Loucy (cell line): ENCODE measurements around the gene RPS16.

Experiments
- H2AFZ ChIP-seq: fragments of 200-600 bp; sonication (generic); 2 replicates; pipeline ENCODE4 v1.6.0; 2016; ENCODE audit warnings: antibody characterized with exemption, mild to moderate bottlenecking, low read length, moderate library complexity
- H3F3A ChIP-seq: fragments of 200-600 bp; 2 replicates; pipeline ENCODE4 v1.6.0; 2016; ENCODE audit warnings: antibody characterized with exemption, low read depth, mild to moderate bottlenecking
- H3K27me3 ChIP-seq: fragments of 200-600 bp; sonication (generic); 2 replicates; pipeline ENCODE4 v1.6.1; 2014; ENCODE audit warnings: low read length, mild to moderate bottlenecking; ENCODE audit not compliant: insufficient read depth, poor library complexity, severe bottlenecking
- H3K36me3 ChIP-seq: fragments of 200-600 bp; sonication (generic); 2 replicates; pipeline ENCODE4 v1.6.1; 2016; ENCODE audit warnings: low read length; ENCODE audit not compliant: insufficient read depth
- H3K4me1 ChIP-seq: fragments of 200-600 bp; sonication (generic); 2 replicates; pipeline ENCODE4 v1.5.1; 2014; ENCODE audit warnings: low read length, mild to moderate bottlenecking; ENCODE audit not compliant: insufficient read depth, poor library complexity, severe bottlenecking
- H3K4me2 ChIP-seq: fragments of 200-600 bp; sonication (generic); 2 replicates; pipeline ENCODE4 v1.6.0; 2014; ENCODE audit warnings: antibody characterized with exemption, low read length, low read depth, mild to moderate bottlenecking; ENCODE audit not compliant: poor library complexity, severe bottlenecking
- H3K4me3 ChIP-seq: fragments of 200-600 bp; sonication (generic); 2 replicates; pipeline ENCODE4 v1.5.1; 2014; ENCODE audit warnings: low read length, mild to moderate bottlenecking, mixed read lengths; ENCODE audit not compliant: poor library complexity, severe bottlenecking
- H3K79me2 ChIP-seq: fragments of 200-600 bp; sonication (generic); 2 replicates; pipeline ENCODE4 v1.6.1; 2014; ENCODE audit warnings: low read length; ENCODE audit not compliant: insufficient read depth
- H3K9ac ChIP-seq: fragments of 200-600 bp; sonication (generic); 2 replicates; pipeline ENCODE4 v1.6.0; 2014; ENCODE audit warnings: mild to moderate bottlenecking, low read depth, low read length, moderate library complexity; ENCODE audit not compliant: poor library complexity, severe bottlenecking
- H3K9me2 ChIP-seq: fragments of 200-600 bp; sonication (generic); replicated peaks from 2 replicates; pipeline ENCODE4 v1.6.1; 2016; ENCODE audit warnings: low read depth, low read length, mixed read lengths
- H3K9me3 ChIP-seq: fragments of 200-600 bp; sonication (generic); 2 replicates; pipeline ENCODE4 v1.6.1; 2014; ENCODE audit warnings: mild to moderate bottlenecking, antibody characterized with exemption, low read length, low read depth; ENCODE audit not compliant: insufficient read depth
- H4K20me1 ChIP-seq: fragments of 200-600 bp; sonication (generic); 2 replicates; pipeline ENCODE4 v1.6.0; 2014; ENCODE audit warnings: antibody characterized with exemption, low read length, mild to moderate bottlenecking; ENCODE audit not compliant: insufficient read depth, poor library complexity, severe bottlenecking
- EZH2phosphoT487 ChIP-seq: fragments of 200-600 bp; IDR thresholded peaks from 2 replicates; pipeline ENCODE4 v1.6.1; 2018; ENCODE audit warnings: antibody characterized with exemption, mild to moderate bottlenecking, moderate library complexity, borderline replicate concordance
- TF ChIP-seq, protein P1 (sequence below): fragments of 200-600 bp; sonication (generic); conservative IDR thresholded peaks from 2 replicates; pipeline ENCODE4 v1.5.1; 2014; ENCODE audit warnings: mild to moderate bottlenecking, antibody characterized with exemption, low read length

The RPS16 gene

DNA sequence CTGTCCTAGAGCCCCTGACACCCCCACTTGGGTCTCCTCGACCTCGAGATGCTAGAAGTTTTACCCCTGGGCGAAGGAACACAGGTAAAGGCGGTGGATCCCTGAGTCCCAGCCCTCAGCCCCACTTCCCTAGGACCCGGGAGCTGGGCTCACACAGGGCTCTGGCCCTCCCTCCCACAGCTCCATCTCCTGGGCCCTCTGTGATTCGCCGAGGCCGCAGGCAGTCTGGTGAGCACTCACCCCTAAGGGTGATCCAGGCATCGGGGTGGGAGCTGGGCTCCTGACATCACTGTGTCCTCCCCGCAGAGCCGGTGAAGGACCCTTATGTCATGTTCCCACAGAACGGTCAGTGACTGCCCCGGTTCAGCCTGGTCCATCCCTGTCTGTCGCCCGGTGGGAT, 15.0 kb downstream of the RPS16 start:
- peaks cover 19% of the 10 kb centered on the region; the same call in 1 of the 2 replicates for H3K36me3 ChIP-seq
- H3K9me3 ChIP-seq: no peaks in the 10 kb centered on the region
- TF ChIP-seq, protein P1, sequence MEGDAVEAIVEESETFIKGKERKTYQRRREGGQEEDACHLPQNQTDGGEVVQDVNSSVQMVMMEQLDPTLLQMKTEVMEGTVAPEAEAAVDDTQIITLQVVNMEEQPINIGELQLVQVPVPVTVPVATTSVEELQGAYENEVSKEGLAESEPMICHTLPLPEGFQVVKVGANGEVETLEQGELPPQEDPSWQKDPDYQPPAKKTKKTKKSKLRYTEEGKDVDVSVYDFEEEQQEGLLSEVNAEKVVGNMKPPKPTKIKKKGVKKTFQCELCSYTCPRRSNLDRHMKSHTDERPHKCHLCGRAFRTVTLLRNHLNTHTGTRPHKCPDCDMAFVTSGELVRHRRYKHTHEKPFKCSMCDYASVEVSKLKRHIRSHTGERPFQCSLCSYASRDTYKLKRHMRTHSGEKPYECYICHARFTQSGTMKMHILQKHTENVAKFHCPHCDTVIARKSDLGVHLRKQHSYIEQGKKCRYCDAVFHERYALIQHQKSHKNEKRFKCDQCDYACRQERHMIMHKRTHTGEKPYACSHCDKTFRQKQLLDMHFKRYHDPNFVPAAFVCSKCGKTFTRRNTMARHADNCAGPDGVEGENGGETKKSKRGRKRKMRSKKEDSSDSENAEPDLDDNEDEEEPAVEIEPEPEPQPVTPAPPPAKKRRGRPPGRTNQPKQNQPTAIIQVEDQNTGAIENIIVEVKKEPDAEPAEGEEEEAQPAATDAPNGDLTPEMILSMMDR: no peak
- TF ChIP-seq EZH2phosphoT487: no peak
- H3K9me2 ChIP-seq: no peaks in the 10 kb centered on the region
- no peak overlapping the region for H3K9ac ChIP-seq
- peaks cover 5% of the 10 kb centered on the region for H3K4me1 ChIP-seq
- no peaks in the 10 kb centered on the region for H3F3A ChIP-seq
- peaks cover 8% of the 10 kb centered on the region for H4K20me1 ChIP-seq
- H3K4me2 ChIP-seq: no peak overlapping the region
- no peak overlapping the region for H3K4me3 ChIP-seq
- no peaks in the 10 kb centered on the region for H3K27me3 ChIP-seq
- peaks cover 14% of the 10 kb centered on the region; the same call in 1 of the 2 replicates for H3K79me2 ChIP-seq
- H2AFZ ChIP-seq: no peak overlapping the region

DNA sequence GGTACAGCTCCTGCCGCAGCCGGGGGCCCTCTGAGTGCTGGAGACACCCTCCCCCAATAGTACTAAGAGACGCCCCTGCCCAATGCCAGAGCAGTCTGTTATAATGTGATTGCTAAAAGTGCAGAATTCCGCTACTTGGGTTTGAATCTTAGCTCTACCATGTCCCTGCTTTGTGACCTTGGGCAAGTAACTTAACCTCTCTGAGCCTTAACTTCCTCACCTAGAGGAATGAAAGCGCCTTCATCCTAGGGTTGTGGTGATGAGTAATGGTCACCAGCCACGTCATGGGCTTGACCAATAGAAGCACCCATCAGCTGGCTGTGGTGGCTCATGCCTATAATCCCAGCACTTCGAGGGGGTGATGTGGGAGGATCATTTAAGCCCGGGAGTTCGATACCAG, 16.7 kb downstream of the RPS16 start:
- H3K36me3 ChIP-seq: peaks cover 14% of the 10 kb centered on the region; the same call in 1 of the 2 replicates

DNA sequence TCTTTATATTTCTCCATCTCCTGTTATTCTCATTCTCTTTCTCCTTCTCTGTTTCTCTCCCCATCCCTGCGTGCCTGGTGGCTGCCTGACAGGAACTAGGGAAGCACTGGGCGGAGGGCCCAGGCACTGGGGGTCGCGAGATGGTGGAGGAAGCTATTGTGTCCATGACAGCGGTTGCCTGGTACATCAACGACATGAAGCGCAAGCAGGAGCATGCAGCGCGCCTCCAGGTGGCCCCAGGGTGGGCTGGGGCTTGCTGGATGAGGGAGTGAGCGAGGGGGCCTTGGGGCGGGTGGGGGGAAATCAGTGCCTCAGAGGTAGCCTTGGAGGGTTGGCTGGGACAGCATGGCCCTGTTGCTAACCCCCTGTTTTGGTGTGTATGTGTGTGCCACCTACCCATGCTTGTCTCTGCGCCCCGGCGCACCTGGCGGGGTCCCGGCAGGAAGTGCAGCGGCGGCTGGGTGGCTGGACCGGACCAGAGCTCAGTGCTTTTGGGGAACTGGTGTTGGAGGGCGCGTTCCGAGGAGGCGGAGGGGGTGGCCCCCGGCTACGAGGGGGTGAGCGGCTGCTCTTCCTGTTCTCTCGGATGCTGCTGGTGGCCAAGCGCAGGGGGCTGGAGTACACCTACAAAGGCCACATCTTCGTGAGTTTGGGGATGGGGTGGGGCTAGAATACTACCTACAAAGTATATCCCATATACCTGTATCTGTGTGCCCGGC, 18.1 kb downstream of the RPS16 start:
- H3K9ac ChIP-seq: no peak overlapping the region
- no peaks in the 10 kb centered on the region for H3K9me2 ChIP-seq
- TF ChIP-seq EZH2phosphoT487: no peak
- TF ChIP-seq, protein P1: no peak
- H3K4me3 ChIP-seq: no peak overlapping the region
- H3K4me2 ChIP-seq: no peak overlapping the region
- H3F3A ChIP-seq: no peaks in the 10 kb centered on the region
- H3K79me2 ChIP-seq: peaks cover 44% of the 10 kb centered on the region
- H3K36me3 ChIP-seq: peaks cover 10% of the 10 kb centered on the region; the same call in 1 of the 2 replicates
- H2AFZ ChIP-seq: no peak overlapping the region
- peaks cover 28% of the 10 kb centered on the region for H4K20me1 ChIP-seq
- H3K27me3 ChIP-seq: peaks cover 5% of the 10 kb centered on the region
- peaks cover 18% of the 10 kb centered on the region for H3K4me1 ChIP-seq
- H3K9me3 ChIP-seq: no peaks in the 10 kb centered on the region

More for the DNA sequence above, 16.7 kb downstream of the RPS16 start:
- Histone ChIP-seq H3K9me2 (no peaks in the 10 kb centered on the region), H3K9ac (no peak overlapping the region), H3K9me3 (no peaks in the 10 kb centered on the region), H3K79me2 (peaks cover 32% of the 10 kb centered on the region), H3F3A (no peaks in the 10 kb centered on the region), H3K27me3 (no peaks in the 10 kb centered on the region), H4K20me1 (peaks cover 24% of the 10 kb centered on the region), H3K4me3 (no peak overlapping the region), H3K4me2 (no peak overlapping the region), H2AFZ (no peak overlapping the region), H3K4me1 (peaks cover 16% of the 10 kb centered on the region)
- no peak for TF ChIP-seq EZH2phosphoT487
- TF ChIP-seq, protein P1: no peak
